WI38 (cell line): ENCODE results near the gene EHBP1L1.

ENCODE experiments used
- H3K4me3 ChIP-seq: 2 replicates; pipeline ENCODE4 v1.5.1; 2011; ENCODE audit warnings: low read depth, mild to moderate bottlenecking, control low read depth, low read length
- CTCF ChIP-seq: IDR thresholded peaks from 2 replicates; pipeline ENCODE4 v1.5.1; 2012; ENCODE audit warnings: low read depth, mild to moderate bottlenecking, control low read depth, low read length

Gene EHBP1L1

GRCh38 chr11:65565624-65566453 is 10.0 kb upstream of the EHBP1L1 start:
- H3K4me3 ChIP-seq = no peak overlapping the region
- TF ChIP-seq CTCF = no peak

GRCh38 chr11:65569164-65569972 is 6.5 kb upstream of the EHBP1L1 start:
- H3K4me3 ChIP-seq = peak overlapping the region; percentile 77
- TF ChIP-seq CTCF = no peak

GRCh38 chr11:65569973-65570918 is 5.6 kb upstream of the EHBP1L1 start, which contains the start of gene ZNRD2:
Gene ZNRD2 (plus strand): TSS chr11:65570477. CDS start chr11:65570492, 15 bp downstream.
- no peak for TF ChIP-seq CTCF
- peak within 1 kb of the TSS; percentile 77 for H3K4me3 ChIP-seq

- TF ChIP-seq CTCF = no peak
- peak overlapping the region; percentile 77 for H3K4me3 ChIP-seq
Measured at GRCh38 chr11:65571420-65571819, 4.4 kb upstream of the EHBP1L1 start.

- H3K4me3 ChIP-seq = peak overlapping the region; percentile 62
- TF ChIP-seq CTCF = no peak
Measured at GRCh38 chr11:65571940-65572339, 3.9 kb upstream of the EHBP1L1 start.

GRCh38 chr11:65572356-65573051 is 3.3 kb upstream of the EHBP1L1 start, which contains the start of gene FAM89B:
Gene FAM89B (plus strand): TSS chr11:65572538. CDS start chr11:65572670, 132 bp downstream.
- H3K4me3 ChIP-seq = peak within 1 kb of the TSS; percentile 77

More at GRCh38 chr11:65572356-65573051, 3.3 kb upstream of the EHBP1L1 start, which contains the start of gene FAM89B:
- TF ChIP-seq CTCF = no peak
